G401.6 (cell line): ENCODE measurements around the gene KCTD10.

Experiments used
- FAIRE-seq: peaks from 2 replicates; lab custom pipeline; 2012; peaks lifted over from hg19 to GRCh38; lab: Jason Lieb, UNC

KCTD10 gene, protein sequence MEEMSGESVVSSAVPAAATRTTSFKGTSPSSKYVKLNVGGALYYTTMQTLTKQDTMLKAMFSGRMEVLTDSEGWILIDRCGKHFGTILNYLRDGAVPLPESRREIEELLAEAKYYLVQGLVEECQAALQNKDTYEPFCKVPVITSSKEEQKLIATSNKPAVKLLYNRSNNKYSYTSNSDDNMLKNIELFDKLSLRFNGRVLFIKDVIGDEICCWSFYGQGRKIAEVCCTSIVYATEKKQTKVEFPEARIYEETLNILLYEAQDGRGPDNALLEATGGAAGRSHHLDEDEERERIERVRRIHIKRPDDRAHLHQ

GRCh38 chr12:109477185-109477962 is at the start of gene KCTD10, which contains the start of gene UBE3B:
TSS of gene KCTD10 (minus strand) at chr12:109477300. CDS start at chr12:109477262, 38 bp downstream.
TSS of gene UBE3B (plus strand) at chr12:109477634. CDS start at chr12:109483552, 5,918 bp downstream.
- no peak for FAIRE-seq

DNA sequence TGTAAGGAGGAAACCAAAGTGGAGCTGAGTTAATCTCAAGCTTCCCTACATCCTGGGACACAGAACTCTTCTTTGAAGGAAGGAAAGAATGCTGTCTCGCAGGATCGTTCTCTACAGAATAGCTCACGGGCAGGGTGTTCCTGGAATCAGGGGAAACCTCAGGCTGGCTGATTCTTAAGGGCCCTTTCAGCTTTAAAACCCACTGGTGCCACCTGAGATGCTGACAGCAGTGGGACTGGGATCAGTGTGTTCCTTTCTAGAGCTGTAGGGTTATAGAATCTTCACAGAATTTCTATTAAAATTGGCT is 48.1 kb upstream of the KCTD10 start:
- no peak for FAIRE-seq

- FAIRE-seq, result no peak
These were observed 47.6 kb upstream of the KCTD10 start for GRCh38 chr12:109524466-109525278.

- no peak for FAIRE-seq
These were observed 46.4 kb upstream of the KCTD10 start for GRCh38 chr12:109523504-109523903.

DNA sequence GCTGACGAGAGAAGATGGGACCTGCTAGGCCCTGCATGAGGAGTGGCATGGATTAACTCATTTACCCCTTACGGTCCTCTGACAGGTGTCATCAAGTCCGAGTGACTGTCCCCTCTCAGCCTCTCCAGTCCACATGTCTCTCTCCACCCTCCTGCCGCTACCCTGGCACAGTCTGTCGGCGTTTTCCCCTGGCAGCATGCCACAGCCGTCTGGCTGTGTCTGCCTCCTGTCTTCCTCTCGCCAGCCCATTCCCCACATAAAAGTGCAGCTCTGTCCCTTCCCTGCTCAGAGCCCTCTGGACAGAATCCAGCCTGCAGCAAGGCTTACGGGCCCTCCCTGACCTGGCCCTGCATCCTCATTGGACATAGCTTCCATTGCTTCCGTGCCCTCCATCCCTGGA is 46.0 kb upstream of the KCTD10 start:
- no peak for FAIRE-seq

DNA sequence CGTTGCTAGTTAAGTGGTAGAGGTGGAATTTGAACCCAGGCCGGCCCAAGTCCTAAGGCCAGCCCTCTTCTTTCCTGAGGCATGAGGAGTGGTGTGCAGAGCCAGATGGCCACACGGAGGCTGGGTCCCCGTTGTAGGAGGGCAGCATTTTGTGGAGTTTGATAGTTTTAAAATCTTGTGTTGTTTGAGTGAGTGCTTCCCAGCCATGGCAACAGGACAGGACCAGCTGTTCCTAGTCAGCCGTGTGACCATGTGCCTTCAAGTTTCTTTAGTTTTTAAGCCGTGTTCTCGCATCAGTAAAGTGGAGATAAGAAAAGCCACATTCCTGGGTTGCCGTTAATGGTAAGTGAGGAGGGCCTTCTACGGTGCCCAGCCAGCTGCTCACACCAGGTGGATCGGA is 44.7 kb upstream of the KCTD10 start:
- FAIRE-seq, result no peak

GRCh38 chr12:109519787-109520186 is 42.7 kb upstream of the KCTD10 start:
- no peak for FAIRE-seq

GRCh38 chr12:109518820-109519665 is 41.9 kb upstream of the KCTD10 start:
- FAIRE-seq, result peak; percentile 95

DNA sequence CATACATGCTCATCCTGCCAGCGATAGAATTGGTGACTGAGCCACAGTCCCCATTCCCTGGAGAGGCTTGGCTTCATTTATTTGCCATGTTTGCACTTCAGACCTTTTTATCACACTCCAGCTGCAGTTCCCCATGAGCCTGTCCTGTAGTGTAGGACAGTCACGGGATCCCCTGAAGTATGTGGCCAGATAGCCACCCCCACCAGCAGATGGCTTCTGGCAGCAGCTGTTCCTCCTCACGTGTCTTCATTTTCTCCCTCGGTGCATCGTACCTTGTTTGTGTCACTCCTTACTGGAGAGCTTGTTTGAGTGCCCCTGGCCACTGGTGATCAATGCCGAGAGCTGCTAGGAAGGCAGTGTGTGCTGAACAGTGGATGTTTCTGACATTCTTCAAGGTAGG is 40.5 kb upstream of the KCTD10 start:
- no peak for FAIRE-seq

DNA sequence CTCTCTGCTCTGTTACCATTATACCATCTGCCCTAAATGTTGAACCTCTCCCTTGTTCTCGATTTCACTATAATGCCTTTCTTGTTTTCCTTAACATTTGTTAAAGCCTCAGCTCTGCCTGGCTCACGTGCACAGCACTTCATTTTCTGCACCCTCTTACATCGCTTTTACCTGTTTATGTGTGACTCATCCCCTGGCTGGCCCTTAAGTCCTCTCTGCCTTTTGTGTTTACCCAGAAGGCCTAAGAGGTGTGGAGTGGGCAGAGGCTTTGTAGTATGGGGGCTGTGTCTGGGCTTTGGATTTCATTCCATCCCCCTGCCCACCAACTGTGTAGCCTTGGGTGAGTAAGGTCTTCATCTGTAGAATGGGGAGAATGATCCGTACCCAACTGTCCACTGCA is 36.9 kb upstream of the KCTD10 start:
- no peak for FAIRE-seq

DNA sequence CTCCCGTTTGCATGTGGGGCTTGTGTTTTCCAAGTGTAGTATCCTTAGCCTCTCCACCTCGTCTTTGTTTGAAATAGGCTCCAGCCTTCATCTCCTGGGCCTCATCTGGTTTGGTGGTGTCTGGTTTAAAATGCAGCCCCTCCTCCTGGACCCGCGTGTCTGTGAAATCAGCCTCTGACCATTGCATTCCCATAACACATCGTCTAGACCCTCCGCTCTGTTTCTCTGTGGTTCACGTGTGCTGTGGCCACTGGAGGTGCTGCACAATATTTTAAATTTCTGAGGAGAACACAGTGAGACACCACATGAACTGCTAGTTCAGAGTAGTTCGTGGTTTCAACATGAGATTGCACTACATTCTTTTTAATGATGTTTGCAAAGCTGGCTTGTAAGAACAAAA is 36.0 kb upstream of the KCTD10 start:
- FAIRE-seq, result no peak

- no peak for FAIRE-seq
These were observed 35.5 kb upstream of the KCTD10 start for GRCh38 chr12:109512608-109513007.

GRCh38 chr12:109510196-109510595 is 33.1 kb upstream of the KCTD10 start:
- FAIRE-seq, result no peak

DNA sequence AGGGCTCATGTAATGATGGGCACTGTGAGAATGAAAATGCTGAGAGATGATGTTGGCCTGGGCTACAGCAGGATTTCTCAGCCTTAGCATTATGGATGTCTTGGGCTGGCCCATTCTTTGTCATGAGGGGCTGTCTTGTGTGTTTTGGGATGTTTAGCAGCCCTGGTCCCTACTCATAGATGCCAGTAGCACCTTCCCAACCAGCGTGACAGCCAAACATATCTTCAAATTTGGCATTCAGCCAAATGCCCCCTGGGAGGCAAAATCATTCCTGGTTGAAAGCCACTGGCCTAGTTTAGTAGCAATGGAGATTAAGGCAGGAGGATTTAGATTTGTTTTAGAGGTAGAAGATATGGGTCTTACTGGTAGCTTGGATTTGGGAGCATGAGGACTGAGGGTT is 27.0 kb upstream of the KCTD10 start:
- FAIRE-seq, result no peak

- FAIRE-seq, result no peak
These were observed 26.5 kb upstream of the KCTD10 start for GRCh38 chr12:109503611-109504010.

DNA sequence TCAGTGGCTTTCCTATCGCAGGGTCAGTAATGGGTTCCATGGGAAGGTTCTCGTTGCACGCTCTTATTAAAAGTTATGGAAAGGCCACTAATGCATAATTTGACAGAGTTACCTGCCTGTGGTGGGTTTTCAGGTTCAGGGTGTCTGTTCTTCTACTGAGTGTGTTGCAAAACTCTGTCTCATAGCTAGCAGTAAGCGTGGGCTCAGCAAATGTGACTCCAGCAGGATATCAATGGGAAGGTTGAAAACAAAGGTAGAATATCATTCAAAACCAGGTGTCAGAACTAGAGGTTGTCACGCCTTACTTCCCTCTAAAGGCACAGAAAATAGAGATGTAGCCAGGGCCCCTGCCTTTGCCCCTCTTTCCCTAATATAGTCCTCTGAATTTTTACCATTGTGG is 25.2 kb upstream of the KCTD10 start:
- no peak for FAIRE-seq

- no peak for FAIRE-seq
These were observed 24.2 kb upstream of the KCTD10 start for GRCh38 chr12:109501299-109501698.

GRCh38 chr12:109500406-109501185 is 23.5 kb upstream of the KCTD10 start:
- FAIRE-seq, result no peak

DNA sequence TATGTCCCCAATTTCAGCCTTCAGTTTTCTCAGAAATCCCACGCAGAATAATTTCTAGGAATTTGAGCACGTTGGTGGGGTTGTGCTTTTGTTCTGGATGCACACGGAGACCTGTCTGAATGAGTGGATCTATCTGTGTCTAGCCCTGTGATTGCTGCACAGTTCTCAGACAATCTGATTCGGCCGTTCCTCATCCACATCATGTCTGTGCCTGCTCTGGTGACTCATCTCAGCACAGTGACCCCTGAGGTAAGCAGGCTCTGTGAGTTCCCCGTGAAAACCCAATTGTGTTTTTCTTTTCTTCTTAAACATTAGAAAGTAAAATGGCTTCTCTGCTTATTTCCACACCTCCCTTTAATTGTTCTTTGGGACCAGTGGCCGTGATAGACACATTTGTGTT is 20.6 kb upstream of the KCTD10 start:
- FAIRE-seq, result no peak

GRCh38 chr12:109496306-109496705 is 19.2 kb upstream of the KCTD10 start:
- no peak for FAIRE-seq

- no peak for FAIRE-seq
These were observed 17.9 kb upstream of the KCTD10 start for GRCh38 chr12:109495012-109495411.
